ENCODE measurements around the gene UNC13B.

- TF ChIP-seq CTCF (IDR thresholded peaks at IDR 0.05) (no peak), EP300 (IDR thresholded peaks at IDR 0.05) (no peak)
Observed at GRCh38 chr9:35374910-35375309, 213.1 kb downstream of the UNC13B start.

All from sigmoid colon (tissue), 4 donors.